Measurements from ENCODE around the gene NKX1-2. TPM values are rescaled to one million over a fixed set of nuclear protein-coding genes. Genes with fewer than 3 reads are reported as not detected.

NKX1-2 gene
- total RNA-seq, 6 experiments from 2014 or later, result not detected

DNA sequence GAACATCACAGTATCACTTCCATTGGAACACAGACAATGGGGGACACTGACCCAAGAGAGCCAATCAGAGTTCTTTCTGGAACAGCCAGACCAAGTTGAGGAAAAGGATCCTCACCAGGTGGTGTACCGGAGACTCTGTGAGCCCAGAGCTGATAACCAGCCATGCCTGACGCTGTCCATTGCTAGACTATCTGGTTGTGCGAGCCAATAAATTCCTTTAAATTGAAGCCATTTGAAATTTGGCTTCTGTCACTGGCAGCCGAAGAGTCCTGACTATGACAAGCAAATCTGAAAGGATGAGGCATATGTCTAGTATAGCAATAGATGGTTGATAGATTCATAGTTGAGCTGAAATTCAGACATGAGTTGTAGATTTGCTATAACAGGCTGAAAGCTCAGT, 8.6 kb upstream of the NKX1-2 start:
- no peaks in the 10 kb centered on the region for H3K36me3 Mint-ChIP-seq (ENCODE audit: low read depth)
- no peak for DNase-seq
- no peak for TF ChIP-seq CTCF (IDR thresholded peaks at IDR 0.05)
- H3K4me3 Mint-ChIP-seq, result no peak overlapping the region
- H3K4me1 Mint-ChIP-seq (ENCODE audit: low read depth), result peaks cover 6% of the 10 kb centered on the region
- H3K27me3 Mint-ChIP-seq (ENCODE audit: insufficient read depth), result peaks cover 33% of the 10 kb centered on the region
- no peak overlapping the region for H3K27ac Mint-ChIP-seq
- H3K9me3 Mint-ChIP-seq, result no peaks in the 10 kb centered on the region

- H3K27ac Mint-ChIP-seq, result no peak overlapping the region
- peaks cover 62% of the 10 kb centered on the region for H3K27me3 Mint-ChIP-seq (ENCODE audit: insufficient read depth)
Observed at GRCh38 chr10:124455441-124455840, 5.6 kb upstream of the NKX1-2 start.

GRCh38 chr10:124453960-124454610, 4.2 kb upstream of the NKX1-2 start:
- no peaks in the 10 kb centered on the region for H3K9me3 Mint-ChIP-seq
- peaks cover 71% of the 10 kb centered on the region for H3K27me3 Mint-ChIP-seq (ENCODE audit: insufficient read depth)
- no peak overlapping the region for H3K27ac Mint-ChIP-seq
- H3K4me1 Mint-ChIP-seq (ENCODE audit: low read depth), result peaks cover 6% of the 10 kb centered on the region; the same call in 1 of the 2 replicates
- TF ChIP-seq CTCF (IDR thresholded peaks at IDR 0.05), result no peak
- no peaks in the 10 kb centered on the region for H3K36me3 Mint-ChIP-seq (ENCODE audit: low read depth)
- no peak for DNase-seq
- H3K4me3 Mint-ChIP-seq, result no peak overlapping the region

More at GRCh38 chr10:124455441-124455840, 5.6 kb upstream of the NKX1-2 start:
- no peak for DNase-seq
- Mint-ChIP-seq H3K36me3 (ENCODE audit: low read depth) (no peaks in the 10 kb centered on the region), H3K4me3 (no peak overlapping the region), H3K9me3 (no peaks in the 10 kb centered on the region), H3K4me1 (ENCODE audit: low read depth) (peaks cover 2% of the 10 kb centered on the region; the same call in 1 of the 2 replicates)
- TF ChIP-seq CTCF (IDR thresholded peaks at IDR 0.05), result no peak

- Mint-ChIP-seq H3K4me3 (no peak overlapping the region), H3K4me1 (ENCODE audit: low read depth) (peaks cover 6% of the 10 kb centered on the region; the same call in 1 of the 2 replicates), H3K9me3 (no peaks in the 10 kb centered on the region), H3K27me3 (ENCODE audit: insufficient read depth) (peaks cover 86% of the 10 kb centered on the region), H3K27ac (no peak overlapping the region), H3K36me3 (ENCODE audit: low read depth) (no peaks in the 10 kb centered on the region)
- TF ChIP-seq CTCF (IDR thresholded peaks at IDR 0.05), result no peak
- no peak for DNase-seq
Observed at GRCh38 chr10:124451276-124451675, 1.4 kb upstream of the NKX1-2 start.

DNA sequence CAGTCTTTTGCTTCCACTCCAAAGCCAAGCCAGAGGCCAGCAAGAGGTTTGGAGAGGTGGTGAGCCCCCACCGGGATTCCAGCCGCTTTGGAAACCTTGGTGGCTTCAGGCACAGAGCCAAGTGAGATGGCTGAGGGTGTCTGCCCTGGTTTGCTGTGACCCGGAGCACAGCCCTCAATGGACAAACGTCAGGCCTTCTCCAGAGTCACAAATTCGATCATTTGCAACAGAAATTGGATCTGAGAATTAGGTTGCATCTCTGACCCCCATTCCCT, 885 bp upstream of the NKX1-2 start:
- DNase-seq, result no peak
- no peaks in the 10 kb centered on the region for H3K9me3 Mint-ChIP-seq
- no peak overlapping the region for H3K4me3 Mint-ChIP-seq
- no peak overlapping the region for H3K27ac Mint-ChIP-seq
- peaks cover 88% of the 10 kb centered on the region for H3K27me3 Mint-ChIP-seq (ENCODE audit: insufficient read depth)
- TF ChIP-seq CTCF (IDR thresholded peaks at IDR 0.05), result no peak
- peaks cover 6% of the 10 kb centered on the region; the same call in 1 of the 2 replicates for H3K4me1 Mint-ChIP-seq (ENCODE audit: low read depth)
- no peaks in the 10 kb centered on the region for H3K36me3 Mint-ChIP-seq (ENCODE audit: low read depth)
